Globus pallidus (tissue), 1 donor: Measurements from ENCODE around the gene SLC39A7.

Experiments
- DNase-seq: peaks from one replicate; pipeline ENCODE4 v3.0.0-alpha.2; 2015; ENCODE audit warnings: low spot score

SLC39A7 gene

DNA sequence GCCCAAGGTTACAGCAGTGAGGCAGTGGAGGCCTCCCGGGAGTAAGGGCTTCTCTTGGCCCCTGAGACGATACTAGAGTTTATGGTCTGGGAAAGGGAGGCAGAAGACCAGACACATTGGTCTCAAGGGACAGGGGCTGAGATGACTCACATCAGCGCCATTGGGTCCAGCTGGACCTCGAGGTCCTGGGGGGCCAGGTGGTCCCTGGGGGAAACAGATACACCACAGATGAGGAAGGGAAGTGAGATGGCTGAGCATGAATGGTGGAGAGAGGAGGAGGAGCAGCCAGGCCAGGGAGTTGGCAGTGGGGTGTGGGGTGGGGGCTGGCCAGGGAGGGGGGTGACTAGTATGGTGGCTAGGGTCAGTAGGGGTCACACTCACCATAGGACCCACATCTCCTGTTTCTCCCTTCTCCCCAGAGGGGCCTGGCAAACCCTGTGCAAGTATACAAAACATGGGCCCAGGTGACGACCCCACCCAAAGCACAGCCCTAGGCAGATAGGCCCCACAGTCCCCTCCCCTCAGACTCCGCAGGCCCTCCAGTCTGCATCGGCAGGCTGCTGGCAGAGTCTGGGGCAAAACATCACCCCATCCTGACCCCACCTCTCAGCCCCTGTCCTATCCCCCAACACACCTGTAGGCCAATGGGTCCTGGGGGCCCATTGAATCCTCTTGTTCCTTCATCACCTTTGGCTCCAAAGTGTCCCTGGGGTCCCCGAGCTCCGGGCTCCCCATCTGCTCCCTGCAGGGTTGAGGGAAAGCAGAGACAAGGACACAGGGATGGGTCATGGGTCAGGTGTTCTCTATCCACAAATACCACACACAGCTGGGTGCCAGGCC is 30.3 kb upstream of the SLC39A7 start:
- no peak for DNase-seq

DNA sequence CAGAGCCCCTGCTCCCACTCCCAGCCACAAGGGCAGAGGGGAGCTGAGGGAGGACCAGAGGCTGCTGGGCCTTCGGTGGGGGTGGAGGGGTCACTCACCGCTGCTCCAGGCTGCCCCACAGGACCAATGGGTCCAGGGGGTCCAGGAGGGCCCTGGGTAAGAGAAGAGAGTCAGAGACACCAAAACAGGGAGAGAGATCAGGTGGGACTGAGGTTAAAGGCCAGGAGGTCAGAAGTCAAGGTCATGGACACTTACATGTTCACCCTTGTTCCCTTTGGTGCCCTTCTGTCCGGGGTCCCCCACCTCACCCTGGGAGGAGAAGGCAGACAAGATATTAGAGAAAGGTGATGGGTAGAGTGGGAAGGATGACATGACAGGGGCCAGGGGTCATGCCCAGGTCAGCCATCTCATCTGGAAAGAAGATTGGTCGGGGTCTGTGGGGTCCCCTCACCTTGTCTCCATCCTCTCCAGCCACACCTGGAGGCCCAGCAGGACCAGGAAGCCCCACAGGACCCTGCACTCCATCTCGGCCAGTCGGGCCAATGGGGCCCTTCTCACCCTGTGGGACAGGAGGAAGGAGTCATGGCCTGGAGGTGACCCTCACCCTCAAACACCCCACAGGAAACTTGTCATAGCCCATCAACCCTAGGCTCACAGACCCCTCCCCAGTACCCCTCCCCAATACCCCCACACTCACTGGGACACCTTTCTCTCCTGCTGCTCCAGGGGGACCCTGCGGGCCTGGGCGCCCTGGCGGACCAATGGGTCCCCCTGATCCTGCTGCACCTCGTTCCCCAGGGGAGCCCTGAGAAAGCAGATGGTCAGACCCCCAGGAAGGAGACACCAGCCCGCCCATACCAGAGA is 29.4 kb upstream of the SLC39A7 start:
- no peak for DNase-seq

DNA sequence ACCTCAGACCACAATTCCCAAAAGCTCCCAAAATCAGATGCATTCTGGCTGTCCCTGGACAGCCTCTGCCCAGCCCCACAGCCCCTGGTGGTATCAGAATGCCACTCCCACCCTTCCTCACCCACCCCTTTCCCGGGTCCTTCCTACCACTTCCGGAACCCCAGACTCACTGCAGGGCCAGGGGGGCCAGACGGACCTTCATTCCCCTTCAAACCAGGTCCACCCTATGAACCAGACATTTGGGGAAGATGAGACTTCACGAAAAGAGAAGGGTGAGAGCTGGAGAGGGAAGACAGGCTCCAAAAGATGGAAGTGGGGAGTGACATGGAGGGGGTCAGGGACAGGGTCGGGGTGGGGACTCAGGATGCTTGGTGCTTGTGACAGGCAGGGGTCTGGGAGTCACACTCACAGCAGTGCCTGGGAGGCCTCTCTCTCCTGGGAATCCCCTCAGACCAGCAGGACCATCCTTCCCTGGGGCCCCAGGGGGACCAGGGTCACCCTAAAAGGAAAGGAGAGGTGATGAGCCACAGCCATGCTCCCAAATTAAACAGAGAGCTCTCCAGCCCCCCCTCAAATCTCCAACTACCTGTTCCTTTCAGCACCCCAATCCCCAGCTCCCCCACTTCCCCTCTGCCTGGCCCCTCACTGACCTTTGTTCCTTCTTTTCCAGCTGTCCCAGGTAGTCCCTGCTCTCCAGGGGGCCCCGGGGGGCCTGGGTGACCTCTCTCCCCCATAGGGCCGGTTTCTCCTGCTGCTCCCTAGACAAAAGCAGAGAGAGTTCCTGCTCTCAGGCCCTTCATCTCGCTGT is 28.6 kb upstream of the SLC39A7 start:
- no peak for DNase-seq

DNA sequence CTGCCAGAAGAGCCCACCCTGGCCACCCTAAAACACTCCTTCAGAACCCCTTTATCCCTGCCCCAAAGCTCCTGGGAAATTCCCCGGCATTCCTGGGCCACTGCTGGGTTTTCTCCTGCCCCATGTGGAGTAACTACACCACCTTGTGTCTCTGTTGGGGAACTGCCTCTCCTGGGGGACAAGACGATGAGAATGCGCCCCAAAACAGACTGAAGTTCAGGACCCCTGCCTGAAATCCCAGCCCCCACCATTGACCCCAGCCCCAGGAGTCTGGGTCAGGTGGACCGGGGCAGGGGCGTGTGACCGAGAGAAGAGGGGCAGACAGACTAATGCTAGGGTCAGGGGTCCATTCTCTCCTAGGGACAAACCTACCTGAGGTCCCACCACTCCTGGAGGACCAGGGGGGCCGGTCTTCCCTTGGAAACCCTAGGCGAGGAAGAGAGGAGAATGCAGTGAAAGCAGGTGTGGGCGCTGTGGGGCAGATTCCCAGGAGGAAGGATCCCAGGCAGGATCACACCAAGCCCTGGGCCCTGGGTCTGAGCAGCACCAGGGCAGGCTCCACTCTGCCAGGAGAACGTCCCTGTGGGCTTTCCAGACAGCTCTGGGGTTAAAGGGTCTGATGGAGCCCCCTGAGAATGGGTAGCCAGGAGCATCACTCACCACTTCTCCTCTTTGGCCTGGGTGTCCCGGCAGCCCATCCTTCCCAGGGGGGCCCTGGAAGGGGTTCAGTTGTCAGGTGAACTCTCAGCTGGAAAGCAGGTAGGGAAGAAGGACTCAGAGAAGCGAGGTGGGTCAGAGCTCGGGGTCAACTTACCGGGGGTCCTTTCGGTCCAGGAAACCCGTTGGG is 27.8 kb upstream of the SLC39A7 start:
- DNase-seq = no peak

DNA sequence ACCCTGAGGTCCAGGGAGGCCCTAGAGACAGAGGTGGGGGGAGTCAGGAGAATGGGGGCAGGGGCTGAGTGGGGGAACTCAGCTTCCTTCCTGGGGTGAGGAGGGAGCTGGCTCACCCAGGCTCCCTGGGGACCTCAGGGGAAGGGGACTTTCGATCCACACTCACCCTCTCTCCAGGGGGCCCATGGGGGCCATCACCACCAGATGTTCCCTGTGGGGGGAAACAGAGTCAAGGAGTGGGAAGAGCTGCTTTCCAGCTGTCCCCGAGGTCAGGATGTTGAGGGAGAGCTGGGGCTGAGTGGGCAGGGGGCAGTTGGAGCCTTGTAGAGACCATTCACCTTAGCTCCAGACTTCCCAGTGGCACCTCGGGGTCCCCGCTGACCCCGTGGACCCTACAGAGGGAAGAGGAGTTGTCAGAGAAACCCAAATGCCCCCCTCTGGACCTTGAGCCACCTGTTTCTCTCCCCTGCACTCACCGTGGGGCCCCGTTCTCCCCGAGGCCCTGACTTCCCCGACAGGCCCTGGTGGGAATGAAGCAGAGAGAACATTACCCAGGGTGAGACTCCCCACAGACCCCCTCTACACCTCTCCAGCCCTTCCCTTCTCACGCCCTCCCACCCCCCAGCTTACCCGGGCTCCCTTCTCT is 27.0 kb upstream of the SLC39A7 start:
- no peak for DNase-seq

DNA sequence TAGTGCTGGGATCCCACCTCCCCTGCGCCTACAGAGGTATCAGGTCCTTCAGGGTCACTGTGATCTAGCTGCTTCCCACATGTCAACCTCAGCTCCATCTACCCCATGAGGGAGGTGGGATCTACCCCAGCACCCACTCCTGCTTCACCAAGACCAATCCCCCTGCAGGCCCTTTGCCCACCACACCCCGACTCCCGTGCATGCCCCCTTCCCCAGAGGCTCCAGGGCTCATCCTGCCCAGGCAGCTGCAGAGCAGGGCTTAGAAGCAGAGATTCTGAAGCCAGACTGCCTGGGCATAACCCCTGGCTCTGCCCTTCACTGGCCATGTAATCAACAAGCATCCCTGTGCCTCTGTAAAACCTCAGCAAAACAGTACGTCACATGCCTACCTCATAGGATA is 25.9 kb upstream of the SLC39A7 start:
- DNase-seq = no peak

DNA sequence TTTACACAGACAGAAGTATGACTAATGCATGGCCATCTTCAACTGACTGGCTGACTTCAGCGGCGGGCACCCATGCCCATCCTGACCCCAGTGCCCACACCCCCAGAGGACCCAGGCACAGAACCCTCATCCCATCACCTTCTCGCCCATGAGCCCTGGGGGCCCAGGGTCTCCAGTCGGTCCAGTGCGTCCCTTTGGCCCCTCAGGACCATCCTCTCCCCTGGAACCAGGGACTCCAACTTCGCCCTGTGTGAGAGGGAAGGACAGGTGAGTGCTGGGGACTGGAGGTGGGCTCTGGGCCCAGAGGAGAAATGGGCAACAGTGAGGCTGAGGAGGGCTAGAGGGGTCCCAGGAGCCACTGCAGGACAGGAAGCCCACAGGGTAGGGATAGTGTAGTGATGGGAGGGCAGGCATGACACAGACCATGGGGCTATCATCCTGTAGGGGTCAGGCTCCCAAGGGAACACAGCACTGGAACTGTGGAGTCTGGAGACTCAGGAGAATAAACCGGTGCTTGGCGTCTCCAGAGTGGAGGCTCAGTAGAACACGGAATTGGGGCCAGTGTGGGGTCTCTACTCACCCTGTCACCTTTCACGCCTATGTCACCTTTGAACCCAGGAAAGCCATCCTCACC is 25.1 kb upstream of the SLC39A7 start:
- no peak for DNase-seq

DNA sequence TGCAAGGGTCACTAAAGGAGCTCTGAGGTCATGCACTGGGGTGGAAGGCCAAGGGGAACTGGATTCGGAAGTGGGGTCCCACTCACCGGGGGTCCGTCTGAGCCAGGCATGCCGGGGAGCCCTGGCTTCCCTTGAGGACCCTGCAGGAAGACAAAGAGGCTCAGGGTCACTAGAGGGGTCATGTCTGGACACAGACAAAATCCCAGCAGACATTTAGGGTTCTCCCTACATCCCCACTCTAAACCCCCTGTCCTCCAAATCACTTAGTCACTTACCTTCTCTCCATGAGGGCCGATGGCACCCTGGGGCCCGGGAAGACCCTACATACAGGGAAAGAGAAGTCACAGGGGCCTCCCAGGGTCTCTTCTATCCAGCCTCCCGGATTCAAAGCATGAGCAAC is 23.8 kb upstream of the SLC39A7 start:
- DNase-seq = no peak

DNA sequence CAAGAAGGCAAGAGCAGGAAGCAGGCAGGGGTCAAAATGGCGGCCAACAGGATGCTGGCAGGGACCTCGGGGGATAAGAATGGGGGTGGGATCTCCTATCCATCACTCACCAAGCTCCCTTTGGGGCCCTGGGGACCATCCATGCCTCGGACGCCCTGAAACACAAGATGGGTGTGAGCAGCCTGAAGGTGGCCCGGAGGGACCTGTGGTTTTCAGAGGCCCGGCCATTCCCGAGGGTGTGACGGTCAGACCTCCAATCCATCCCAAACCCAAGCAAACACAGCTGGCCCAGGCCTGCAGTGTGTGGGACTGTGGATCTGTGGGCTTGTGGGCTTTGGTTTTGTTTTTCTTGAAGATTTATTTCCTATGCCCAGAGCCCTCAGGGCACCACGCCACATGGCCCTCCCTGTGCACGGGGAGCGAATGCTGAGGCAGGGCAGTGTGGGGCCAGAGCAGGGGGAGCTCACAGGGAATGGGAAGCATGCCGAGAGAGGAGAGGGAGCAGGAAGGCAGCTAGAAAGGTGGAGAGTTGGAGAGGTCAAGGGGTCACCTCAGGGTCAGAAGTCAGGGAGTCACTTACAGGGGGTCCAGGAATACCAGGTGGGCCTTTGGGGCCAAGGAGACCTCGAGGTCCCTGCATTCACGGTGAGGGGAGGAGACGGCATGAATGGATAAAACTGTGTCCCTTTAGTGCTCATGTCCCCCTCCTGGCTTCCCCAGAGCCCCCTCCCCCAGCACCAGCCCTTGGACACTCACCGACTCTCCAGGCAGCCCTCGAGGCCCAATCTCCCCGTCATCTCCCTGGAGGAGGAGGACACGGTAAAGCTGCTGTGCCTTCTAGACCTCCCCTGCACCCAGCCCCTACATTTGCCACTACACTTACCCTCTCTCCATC is 22.9 kb upstream of the SLC39A7 start:
- DNase-seq = no peak

DNA sequence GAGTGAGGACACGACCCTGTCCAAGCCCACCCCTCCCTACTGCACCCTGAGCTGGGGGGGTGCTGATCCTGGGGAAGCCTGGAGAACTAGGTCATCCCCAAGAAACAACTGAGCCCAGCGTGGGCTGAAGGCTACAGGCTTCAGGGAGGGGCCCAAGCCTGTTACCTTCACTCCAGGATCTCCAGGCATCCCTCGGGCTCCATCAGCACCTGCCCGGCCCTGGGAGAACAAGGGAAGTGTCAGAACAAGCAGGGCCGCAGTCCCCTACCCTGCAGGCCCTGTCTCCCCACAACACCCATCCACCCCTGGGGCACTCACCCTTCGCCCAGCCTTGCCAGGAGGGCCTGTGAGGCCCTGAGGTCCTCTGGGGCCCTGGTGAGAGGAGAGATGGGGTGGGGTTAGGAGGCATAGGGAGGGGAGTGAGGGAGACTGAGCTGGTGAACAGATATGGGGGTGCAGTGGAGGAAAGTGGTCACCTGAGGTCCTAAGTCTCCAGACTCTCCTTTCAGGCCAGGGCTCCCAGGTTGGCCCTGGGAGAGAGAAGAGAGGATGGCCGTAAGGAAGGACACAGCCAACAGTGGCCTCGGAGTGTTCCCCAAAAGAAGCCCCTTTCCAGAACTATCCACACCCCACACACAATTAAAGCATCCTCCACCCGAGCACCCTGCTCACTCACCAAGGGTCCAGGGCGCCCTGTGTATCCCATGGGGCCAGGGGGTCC is 21.8 kb upstream of the SLC39A7 start:
- no peak for DNase-seq

DNA sequence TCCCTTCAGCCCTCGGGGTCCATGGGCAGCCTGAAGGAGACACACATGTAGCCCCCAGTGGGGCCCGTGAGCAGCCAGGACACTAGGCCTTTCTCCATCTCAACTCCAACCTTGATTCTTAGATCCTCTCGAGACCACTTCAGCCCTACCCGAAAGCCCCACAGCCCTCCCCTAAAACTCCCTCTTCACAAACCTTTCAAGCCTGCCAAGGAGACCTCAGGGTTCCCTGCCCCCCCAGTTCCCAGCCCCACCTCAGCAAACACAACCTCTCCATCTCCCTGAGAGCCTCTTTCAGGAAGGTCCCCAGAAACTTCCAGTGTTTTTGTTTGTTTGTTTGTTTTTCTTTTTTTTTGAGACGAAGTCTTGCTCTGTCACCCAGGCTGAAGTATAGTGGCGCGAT is 19.5 kb upstream of the SLC39A7 start:
- no peak for DNase-seq

DNA sequence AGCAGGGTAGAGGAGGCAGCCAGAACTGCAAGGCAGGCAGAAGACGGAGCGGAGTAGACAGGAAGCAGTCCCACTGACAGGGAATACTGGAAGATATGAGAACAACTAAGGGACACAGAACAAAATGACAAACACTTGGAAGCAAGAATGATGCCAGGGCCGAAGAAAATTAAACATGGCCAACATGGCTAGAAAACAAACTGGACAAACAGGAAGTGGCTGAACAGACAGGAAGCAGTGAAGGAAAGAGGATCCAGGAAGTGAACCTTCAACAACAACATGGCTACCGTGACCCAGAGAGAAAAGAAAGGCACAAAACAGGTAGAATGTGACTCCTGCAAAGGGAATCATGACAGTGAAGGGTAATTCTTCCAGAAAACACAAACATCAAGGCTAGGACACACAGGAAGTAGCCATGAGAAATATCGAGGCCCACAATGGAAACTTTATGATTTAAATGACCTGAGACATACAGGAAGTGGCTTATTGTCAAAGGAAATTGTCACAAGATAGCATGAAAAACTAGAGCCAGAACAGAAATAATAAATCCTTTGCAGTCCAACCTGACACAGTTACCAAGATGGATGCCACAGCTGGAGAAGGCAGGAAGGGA is 17.5 kb upstream of the SLC39A7 start:
- no peak for DNase-seq

DNA sequence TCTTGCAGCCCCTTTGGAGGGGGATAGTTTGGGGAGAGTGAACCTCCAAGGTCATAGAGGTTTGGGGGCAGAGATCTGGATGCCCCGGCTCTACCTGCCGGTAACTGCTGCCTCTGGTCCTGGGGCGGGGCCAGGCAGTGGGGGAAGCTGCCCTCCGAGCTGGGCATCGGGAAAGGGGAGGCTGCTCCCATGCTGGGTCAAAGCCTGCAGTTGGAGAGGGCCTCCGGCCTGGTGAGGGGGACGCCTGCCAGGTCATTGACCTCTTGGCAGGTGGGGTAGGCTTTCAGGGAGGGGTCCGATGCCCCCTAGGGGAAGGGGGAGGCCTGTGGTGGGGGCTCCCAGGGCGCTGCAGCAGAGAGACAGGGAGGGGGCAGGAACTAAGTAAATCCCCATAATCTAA is 15.5 kb upstream of the SLC39A7 start:
- no peak for DNase-seq

DNA sequence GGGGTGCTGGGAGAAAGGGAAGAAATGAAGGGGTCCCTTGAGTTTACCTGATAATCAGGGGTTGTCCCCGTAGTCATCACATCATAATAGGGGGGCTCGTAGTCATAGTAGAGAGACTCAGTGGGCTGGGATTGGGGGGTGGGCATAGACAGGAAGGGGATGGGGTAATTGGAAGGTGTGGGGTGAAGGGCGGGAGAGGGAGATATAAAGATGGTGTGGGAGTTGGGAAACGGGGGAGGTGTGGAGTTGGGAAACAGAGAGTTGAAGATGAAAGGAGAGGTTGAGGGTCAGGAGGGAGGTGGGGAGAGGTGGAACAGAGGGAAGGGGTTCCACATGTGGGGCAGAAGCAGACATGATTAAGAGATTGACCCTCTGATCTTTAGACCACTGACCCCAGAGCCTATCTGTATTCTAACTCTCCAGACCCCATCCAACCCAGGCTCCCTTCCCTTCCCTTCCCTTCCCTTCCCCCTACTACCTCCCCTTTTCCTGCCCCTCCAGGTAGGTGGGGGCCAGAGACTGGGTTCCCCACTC is 14.9 kb upstream of the SLC39A7 start:
- no peak for DNase-seq

DNA sequence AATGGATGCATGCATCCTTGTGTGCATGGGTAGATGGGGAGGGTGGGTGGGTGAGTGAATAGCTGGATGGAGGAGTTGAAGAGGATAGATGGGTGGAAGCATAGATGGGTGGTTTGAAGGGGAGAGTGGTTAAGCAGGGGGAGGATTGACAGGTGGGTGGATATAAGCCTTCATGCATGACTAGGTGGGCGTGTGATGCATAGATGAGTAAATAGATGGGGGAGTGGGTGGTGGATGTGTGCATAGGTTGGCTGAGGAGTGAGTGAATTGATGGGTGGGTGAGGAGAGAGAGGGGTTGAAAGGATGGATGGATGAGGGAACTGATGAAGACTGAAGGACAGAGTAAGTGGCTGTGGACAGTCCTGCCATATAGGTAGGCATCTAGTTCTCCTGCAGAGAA is 12.9 kb upstream of the SLC39A7 start:
- no peak for DNase-seq

DNA sequence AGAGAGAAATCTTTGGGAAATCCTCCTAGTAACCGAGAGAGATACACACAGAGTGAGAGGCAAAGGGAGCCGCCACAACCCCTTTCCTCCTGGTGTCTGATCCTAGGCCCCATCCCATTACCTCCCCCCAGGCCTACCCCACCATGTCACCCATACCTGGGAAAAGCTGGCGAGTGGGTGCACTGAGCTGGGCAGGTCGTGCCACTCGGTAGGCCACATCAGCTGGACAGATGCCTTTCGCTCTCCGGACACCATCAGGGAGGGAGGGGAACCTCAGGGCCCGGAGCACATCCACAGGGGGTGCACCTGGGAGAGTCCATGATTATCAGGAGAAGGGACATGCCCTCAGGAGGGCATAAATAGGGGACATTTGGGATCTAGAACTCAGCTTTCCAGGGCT is 11.5 kb upstream of the SLC39A7 start:
- no peak for DNase-seq

DNA sequence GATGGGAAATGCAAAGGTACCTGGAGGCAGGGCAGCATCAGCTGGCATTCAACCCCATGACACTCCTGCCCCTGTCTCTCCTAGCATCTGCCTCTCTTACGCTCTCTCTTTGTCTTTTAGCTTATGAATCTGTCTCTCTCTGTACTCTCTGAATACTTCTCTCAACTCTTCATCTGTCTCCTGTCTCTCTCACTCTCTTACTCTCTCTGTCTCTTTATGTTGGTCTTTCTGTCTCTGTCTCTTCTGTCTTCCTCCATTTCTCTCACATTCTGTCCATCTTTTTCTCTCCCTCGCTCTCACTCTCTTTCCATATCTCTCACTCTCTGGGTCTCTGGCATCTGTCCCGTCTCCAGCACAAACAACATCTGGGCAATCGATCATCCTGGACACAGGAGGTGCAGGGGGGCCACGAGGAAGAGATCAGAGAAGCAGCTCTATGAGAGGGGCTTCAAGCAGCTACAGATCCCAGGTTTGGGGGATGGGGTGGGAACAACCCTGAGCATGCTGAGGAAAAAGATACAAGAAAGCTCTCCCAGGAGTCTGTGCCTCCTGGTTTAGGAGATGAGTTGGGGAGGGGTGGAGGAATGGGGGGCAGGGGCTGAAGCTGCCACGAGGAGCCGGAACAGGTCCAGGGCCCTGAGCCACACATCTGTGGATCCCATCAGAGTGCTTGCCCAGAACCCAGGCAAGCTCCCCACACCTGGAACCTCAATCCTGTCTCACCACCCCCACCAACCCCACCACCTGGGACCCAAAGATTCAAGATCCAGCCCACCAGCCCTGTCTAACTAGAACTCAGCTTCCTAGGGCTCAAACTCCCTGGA is 10.8 kb upstream of the SLC39A7 start:
- no peak for DNase-seq
